Panc1 (cell line): ENCODE data around the gene PCDHB11.

Source experiments
- CTCF ChIP-seq: fragments of 450-650 bp; IDR thresholded peaks from 2 replicates; pipeline ENCODE4 v1.5.1; 2017; ENCODE audit warnings: mild to moderate bottlenecking
- POLR2AphosphoS5 ChIP-seq: IDR thresholded peaks from 2 replicates; pipeline ENCODE4 v1.6.1; 2012; ENCODE audit warnings: mild to moderate bottlenecking, low read depth, low read length, moderate library complexity
- SIN3A ChIP-seq: IDR thresholded peaks from 2 replicates; pipeline ENCODE4 v1.6.1; 2012; ENCODE audit warnings: low read depth, mild to moderate bottlenecking, low read length, moderate library complexity, borderline replicate concordance; ENCODE audit not compliant: insufficient read depth

- no peak for TF ChIP-seq CTCF
- no peak for TF ChIP-seq POLR2AphosphoS5
- TF ChIP-seq SIN3A = no peak
These were observed 37.3 kb downstream of the PCDHB11 start for GRCh38 chr5:141236516-141237313.
